Measurements from ENCODE around the gene ACVR1B.

DNA sequence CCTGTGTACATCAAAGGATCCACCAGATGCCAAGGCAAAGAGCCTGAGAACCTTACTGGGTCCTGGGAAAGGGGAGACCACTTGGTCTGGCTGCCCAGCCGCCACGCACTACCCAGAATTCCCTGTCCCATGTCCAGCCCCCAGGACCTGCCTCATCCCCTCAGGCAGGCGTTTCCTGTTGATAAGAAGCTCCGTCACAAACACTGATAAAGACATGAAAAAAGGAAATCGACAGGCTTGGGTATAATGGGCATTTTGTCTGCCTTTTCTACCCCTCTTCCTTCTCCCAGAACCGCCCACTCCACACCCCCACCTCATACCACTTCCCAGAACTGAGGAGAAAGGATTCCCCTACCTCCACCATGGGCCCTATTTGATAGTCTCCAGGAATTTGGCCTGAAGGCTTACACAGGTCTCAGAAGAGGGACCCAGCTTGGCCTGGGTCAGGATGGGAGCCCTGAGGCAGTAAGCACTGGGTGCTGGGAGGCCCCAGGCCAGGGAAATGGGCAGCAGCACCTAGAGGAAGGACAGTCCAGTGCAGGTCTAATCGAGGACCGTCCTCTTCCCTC lies 25.4 kb upstream of the ACVR1B start:
- TF ChIP-seq, protein P1, sequence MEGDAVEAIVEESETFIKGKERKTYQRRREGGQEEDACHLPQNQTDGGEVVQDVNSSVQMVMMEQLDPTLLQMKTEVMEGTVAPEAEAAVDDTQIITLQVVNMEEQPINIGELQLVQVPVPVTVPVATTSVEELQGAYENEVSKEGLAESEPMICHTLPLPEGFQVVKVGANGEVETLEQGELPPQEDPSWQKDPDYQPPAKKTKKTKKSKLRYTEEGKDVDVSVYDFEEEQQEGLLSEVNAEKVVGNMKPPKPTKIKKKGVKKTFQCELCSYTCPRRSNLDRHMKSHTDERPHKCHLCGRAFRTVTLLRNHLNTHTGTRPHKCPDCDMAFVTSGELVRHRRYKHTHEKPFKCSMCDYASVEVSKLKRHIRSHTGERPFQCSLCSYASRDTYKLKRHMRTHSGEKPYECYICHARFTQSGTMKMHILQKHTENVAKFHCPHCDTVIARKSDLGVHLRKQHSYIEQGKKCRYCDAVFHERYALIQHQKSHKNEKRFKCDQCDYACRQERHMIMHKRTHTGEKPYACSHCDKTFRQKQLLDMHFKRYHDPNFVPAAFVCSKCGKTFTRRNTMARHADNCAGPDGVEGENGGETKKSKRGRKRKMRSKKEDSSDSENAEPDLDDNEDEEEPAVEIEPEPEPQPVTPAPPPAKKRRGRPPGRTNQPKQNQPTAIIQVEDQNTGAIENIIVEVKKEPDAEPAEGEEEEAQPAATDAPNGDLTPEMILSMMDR (IDR thresholded peaks at IDR 0.05; ENCODE audit: low read depth, low read length), result no peak
- TF ChIP-seq EZH2phosphoT487 (IDR thresholded peaks at IDR 0.05; ENCODE audit: low read depth), result no peak

All from OCI-LY3 (cell line).